Astrocyte of the cerebellum (primary cell): ENCODE measurements around the gene MTMR6.

Experiments used
- DNase-seq: peaks from one replicate; pipeline ENCODE4 v3.0.0-alpha.2; 2011; ENCODE audit warnings: low read depth
- H3K4me3 ChIP-seq: 2 replicates; pipeline ENCODE4 v1.5.1; 2011; ENCODE audit warnings: mild to moderate bottlenecking, low read depth, low read length, moderate library complexity
- in situ Hi-C: cut with HindIII; loops from 2 replicates; pipeline ENCODE4 v1.10.0; 2017; ENCODE audit warnings: low sequenced_read_pairs
- TF ChIP-seq, protein P1 (sequence below): IDR thresholded peaks from 2 replicates; pipeline ENCODE4 v1.5.1; 2012; ENCODE audit warnings: low read length, low read depth, moderate library complexity, mild to moderate bottlenecking; ENCODE audit errors: missing control alignments

MTMR6 gene

DNA sequence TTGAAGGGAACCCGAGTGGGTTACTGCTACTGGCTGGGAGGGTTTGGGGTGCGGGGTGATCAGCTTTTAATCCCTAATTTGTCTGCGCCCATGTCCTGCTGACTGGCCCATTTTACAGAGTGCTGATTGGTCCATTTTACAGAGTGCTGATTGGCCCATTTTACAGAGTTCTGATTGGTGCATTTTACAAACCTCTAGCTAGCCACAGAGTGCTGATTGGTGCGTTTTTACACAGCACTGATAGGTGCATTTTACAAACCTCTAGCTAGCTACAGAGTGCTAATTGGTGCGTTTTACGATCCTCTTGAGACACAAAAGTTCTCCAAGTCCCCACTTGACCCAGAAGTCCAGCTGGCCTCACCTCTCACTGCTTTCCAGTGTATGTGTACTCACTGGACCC, 43.2 kb downstream of the MTMR6 start:
- no peak overlapping the region for H3K4me3 ChIP-seq
- in situ Hi-C loops = no loop called here
- TF ChIP-seq, protein P1, sequence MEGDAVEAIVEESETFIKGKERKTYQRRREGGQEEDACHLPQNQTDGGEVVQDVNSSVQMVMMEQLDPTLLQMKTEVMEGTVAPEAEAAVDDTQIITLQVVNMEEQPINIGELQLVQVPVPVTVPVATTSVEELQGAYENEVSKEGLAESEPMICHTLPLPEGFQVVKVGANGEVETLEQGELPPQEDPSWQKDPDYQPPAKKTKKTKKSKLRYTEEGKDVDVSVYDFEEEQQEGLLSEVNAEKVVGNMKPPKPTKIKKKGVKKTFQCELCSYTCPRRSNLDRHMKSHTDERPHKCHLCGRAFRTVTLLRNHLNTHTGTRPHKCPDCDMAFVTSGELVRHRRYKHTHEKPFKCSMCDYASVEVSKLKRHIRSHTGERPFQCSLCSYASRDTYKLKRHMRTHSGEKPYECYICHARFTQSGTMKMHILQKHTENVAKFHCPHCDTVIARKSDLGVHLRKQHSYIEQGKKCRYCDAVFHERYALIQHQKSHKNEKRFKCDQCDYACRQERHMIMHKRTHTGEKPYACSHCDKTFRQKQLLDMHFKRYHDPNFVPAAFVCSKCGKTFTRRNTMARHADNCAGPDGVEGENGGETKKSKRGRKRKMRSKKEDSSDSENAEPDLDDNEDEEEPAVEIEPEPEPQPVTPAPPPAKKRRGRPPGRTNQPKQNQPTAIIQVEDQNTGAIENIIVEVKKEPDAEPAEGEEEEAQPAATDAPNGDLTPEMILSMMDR = no peak
- no peak for DNase-seq

DNA sequence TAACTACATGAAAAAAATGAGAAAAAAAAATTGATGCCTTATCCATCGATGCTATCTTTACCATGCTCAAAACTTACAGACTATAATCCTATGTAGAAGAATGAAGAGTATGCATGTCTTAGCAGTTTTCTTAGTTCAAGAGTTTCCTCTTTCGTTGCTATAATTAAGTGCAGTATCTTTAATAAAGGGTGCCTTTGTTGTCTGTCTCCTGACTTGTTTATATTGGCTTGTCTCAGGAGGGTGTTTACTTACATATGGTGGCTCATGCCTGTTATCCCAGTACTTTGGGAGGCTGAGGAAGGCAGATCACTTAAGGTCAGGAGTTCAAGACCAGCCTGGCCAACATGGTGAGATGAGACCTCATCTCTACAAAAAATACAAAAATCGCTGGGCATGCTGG, 44.3 kb downstream of the MTMR6 start:
- H3K4me3 ChIP-seq = no peak overlapping the region
- no peak for DNase-seq
- in situ Hi-C loops = no loop called here
- TF ChIP-seq, protein P1 = no peak

DNA sequence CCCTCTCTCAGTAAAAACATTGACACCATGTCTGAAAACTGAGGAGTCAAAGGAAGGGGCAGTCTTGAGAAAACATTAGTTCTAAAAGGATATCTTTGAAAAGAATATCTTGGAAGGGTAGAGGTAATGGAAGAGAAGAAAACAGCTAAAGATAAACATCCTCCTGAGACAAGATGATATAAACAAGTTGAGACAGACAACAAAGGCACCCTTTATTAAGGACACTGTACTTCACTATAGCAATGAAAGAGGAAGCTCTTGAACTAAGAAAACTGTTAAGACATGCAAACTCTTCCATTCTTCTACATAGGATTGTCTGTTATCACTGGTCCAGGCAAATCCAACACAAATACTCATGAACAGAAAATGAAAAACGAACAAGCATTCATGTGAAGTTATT, 46.3 kb downstream of the MTMR6 start:
- no peak for DNase-seq
- TF ChIP-seq, protein P1 = no peak
- in situ Hi-C loops = no loop called here
- no peak overlapping the region for H3K4me3 ChIP-seq

DNA sequence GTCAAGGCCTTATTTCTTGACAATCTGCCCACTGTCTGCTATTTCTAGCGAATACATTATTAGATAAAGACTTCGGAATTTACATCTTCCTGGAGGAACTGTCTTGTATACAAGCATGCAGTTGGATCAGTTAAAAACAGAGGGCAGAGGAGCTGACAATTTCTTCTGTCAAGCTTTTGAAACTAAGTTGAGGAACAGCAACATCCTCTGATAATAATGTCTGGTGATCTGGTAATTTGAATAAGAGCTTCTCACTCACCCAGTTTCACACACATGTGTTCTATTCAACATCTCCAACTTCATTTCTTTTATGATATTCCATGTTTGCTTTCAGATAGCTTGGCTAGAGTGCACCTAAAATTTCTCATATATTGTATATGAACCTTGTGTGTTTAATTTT, 50.2 kb downstream of the MTMR6 start:
- in situ Hi-C loops = no loop called here
- DNase-seq = no peak
- TF ChIP-seq, protein P1 = no peak
- H3K4me3 ChIP-seq = no peak overlapping the region

DNA sequence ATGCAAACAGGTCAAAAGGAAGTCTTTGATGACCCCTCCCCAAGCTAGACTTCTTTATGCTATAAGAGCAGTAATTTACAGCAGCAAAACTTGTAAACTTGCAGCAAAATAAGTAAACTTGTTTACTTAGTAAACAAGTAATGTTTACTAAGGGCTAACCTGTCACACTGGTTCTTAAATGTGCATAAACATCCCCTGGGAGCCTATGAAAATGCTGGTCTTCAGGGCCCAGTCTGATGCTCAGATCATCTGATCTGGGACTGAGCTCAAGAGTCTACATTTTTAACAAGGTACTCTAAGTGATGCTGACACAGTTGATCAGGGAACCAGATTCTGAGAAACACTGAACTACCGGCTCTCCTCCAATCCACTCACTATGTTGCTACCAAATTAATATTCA, 53.4 kb downstream of the MTMR6 start:
- no peak overlapping the region for H3K4me3 ChIP-seq
- TF ChIP-seq, protein P1 = no peak
- in situ Hi-C loops = no loop called here
- DNase-seq = no peak

DNA sequence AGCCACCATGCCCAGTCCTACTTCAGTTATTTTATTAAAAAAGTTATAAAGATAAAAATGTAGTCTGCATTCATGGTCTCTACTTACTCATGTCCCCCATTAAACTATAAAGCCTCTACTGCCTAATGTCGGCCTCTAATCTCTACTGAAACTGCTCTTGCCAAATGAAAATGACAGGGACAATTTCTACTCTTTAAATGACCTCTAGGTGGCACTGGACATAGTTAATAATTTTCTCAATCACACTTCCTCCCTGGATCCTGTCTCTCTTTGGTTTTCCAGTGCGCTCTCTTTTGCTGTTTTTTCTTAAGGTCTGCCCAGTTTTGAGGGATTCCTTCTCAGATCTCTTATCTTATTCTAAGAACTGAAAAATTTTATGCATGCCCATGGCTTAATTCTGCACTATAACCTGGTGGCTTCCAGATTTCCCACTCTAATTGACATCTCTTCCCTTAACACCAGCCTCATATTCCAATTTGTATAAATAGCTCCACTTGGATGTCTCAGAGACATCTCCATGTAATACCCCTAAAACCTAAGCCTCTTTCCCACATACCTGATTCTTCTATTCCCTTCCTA, 54.3 kb downstream of the MTMR6 start:
- in situ Hi-C loops = no loop called here
- TF ChIP-seq, protein P1 = peak; percentile 33
- no peak for DNase-seq
- H3K4me3 ChIP-seq = no peak overlapping the region
